Neural cell (in vitro differentiated cells): ENCODE measurements around the gene RFC4. TPM values are rescaled to one million over a fixed set of nuclear protein-coding genes. Genes with fewer than 3 reads are reported as not detected.

Source experiments
- H2AFZ ChIP-seq: fragments of 200-600, 300-800 bp; sonication (generic), shearing (Covaris generic); 2 replicates; pipeline ENCODE4 v1.6.0; 2014; ENCODE audit warnings: low read depth, mild to moderate bottlenecking, antibody characterized with exemption, low read length, moderate library complexity
- H3F3A ChIP-seq: fragments of 200-600 bp; shearing (Covaris generic); 2 replicates; pipeline ENCODE4 v1.6.1; 2016; ENCODE audit warnings: mild to moderate bottlenecking, moderate library complexity, mixed read lengths, antibody characterized with exemption, low read length; ENCODE audit not compliant: insufficient read depth, poor library complexity, severe bottlenecking
- H3K27ac ChIP-seq: fragments of 200-600, 300-800 bp; sonication (generic), shearing (Covaris generic); 2 replicates; pipeline ENCODE4 v1.5.1; 2014; ENCODE audit warnings: mild to moderate bottlenecking, low read length, moderate library complexity
- H3K27me3 ChIP-seq: fragments of 300-800, 200-600 bp; sonication (generic), shearing (Covaris generic); 2 replicates; pipeline ENCODE4 v1.6.0; 2014; ENCODE audit warnings: mild to moderate bottlenecking, low read depth, low read length, moderate library complexity; ENCODE audit not compliant: insufficient read depth
- H3K36me3 ChIP-seq: fragments of 300-800, 200-600 bp; sonication (generic), shearing (Covaris generic); 2 replicates; pipeline ENCODE4 v1.5.1; 2014; ENCODE audit warnings: mild to moderate bottlenecking, antibody characterized with exemption, low read length, moderate library complexity; ENCODE audit not compliant: insufficient read depth
- H3K4me2 ChIP-seq: fragments of 300-800, 200-600 bp; sonication (generic), shearing (Covaris generic); 2 replicates; pipeline ENCODE4 v1.6.0; 2014; ENCODE audit warnings: mild to moderate bottlenecking, low read length
- H3K4me3 ChIP-seq: fragments of 300-800, 200-600 bp; sonication (generic), shearing (Covaris generic); 2 replicates; pipeline ENCODE4 v1.5.1; 2014; ENCODE audit warnings: mild to moderate bottlenecking, low read length, moderate library complexity
- H3K79me2 ChIP-seq: fragments of 200-600 bp; shearing (Covaris generic); replicated peaks from 2 replicates; pipeline ENCODE4 v1.6.0; 2014; ENCODE audit warnings: mild to moderate bottlenecking, low read length, moderate library complexity; ENCODE audit not compliant: insufficient read depth
- H3K9ac ChIP-seq: fragments of 300-800, 200-600 bp; sonication (generic), shearing (Covaris generic); 2 replicates; pipeline ENCODE4 v1.6.1; 2016; ENCODE audit warnings: mild to moderate bottlenecking, low read length, mixed read lengths
- H3K9me2 ChIP-seq: fragments of 200-600 bp; shearing (Covaris generic); 2 replicates; pipeline ENCODE4 v1.6.1; 2016; ENCODE audit warnings: mild to moderate bottlenecking, low read length, mixed read lengths; ENCODE audit not compliant: insufficient read depth
- H3K9me3 ChIP-seq: fragments of 200-600, 300-800 bp; sonication (generic), shearing (Covaris generic); 2 replicates; pipeline ENCODE4 v1.6.1; 2016; ENCODE audit warnings: mild to moderate bottlenecking, mixed run types, low read length, moderate library complexity, mixed read lengths
- H4K20me1 ChIP-seq: fragments of 200-600 bp; shearing (Covaris generic); 2 replicates; pipeline ENCODE4 v1.6.1; 2016; ENCODE audit warnings: mild to moderate bottlenecking, mixed run types; ENCODE audit not compliant: insufficient read depth
- EP300 ChIP-seq: fragments of 450-650 bp; conservative IDR thresholded peaks from 2 replicates; pipeline ENCODE4 v1.6.1; 2014; ENCODE audit warnings: antibody characterized with exemption, mild to moderate bottlenecking, moderate library complexity; ENCODE audit not compliant: poor library complexity, severe bottlenecking
- EZH2 ChIP-seq: fragments of 200-600, 300-800 bp; shearing (Covaris generic), sonication (generic); IDR thresholded peaks from 2 replicates; pipeline ENCODE4 v1.6.1; 2014; ENCODE audit warnings: antibody characterized with exemption, low read length, borderline replicate concordance, mild to moderate bottlenecking; ENCODE audit not compliant: insufficient read depth, poor library complexity, severe bottlenecking
- MXI1 ChIP-seq: fragments of 450-650 bp; conservative IDR thresholded peaks from 2 replicates; pipeline ENCODE4 v1.6.1; 2014; ENCODE audit warnings: antibody characterized with exemption, mild to moderate bottlenecking; ENCODE audit not compliant: poor library complexity, severe bottlenecking
- POLR2AphosphoS5 ChIP-seq: IDR thresholded peaks from 2 replicates; pipeline ENCODE4 v1.6.1; 2012
- RAD21 ChIP-seq: fragments of 450-650 bp; conservative IDR thresholded peaks from 2 replicates; pipeline ENCODE4 v1.6.1; 2014; ENCODE audit warnings: antibody characterized with exemption, mild to moderate bottlenecking, moderate library complexity
- SMC3 ChIP-seq: fragments of 450-650 bp; conservative IDR thresholded peaks from 2 replicates; pipeline ENCODE4 v1.6.1; 2014; ENCODE audit warnings: antibody characterized with exemption, mild to moderate bottlenecking, moderate library complexity; ENCODE audit not compliant: poor library complexity
- TAF1 ChIP-seq: IDR thresholded peaks from 2 replicates; pipeline ENCODE4 v1.6.1; 2012; ENCODE audit warnings: low read depth
- polyA plus RNA-seq: library from polyadenylated mRNA; depleted of rRNA; stranded (reverse); fragments of >200 nt; gene quantifications from 2 replicates; pipeline ENCODE4 v1.2.3, GENCODE V29; 2014
- TF ChIP-seq, protein P1 (sequence below): IDR thresholded peaks from 2 replicates; pipeline ENCODE4 v1.6.1; 2012; ENCODE audit warnings: borderline replicate concordance
- TF ChIP-seq, protein P2 (sequence below): fragments of 450-650 bp; IDR thresholded peaks from 2 replicates; pipeline ENCODE4 v1.5.1; 2014; ENCODE audit warnings: antibody characterized with exemption, mild to moderate bottlenecking, moderate library complexity; ENCODE audit not compliant: poor library complexity, severe bottlenecking

Gene RFC4
- polyA plus RNA-seq, 1 donor from 2014 or later, result 85.2 TPM

DNA sequence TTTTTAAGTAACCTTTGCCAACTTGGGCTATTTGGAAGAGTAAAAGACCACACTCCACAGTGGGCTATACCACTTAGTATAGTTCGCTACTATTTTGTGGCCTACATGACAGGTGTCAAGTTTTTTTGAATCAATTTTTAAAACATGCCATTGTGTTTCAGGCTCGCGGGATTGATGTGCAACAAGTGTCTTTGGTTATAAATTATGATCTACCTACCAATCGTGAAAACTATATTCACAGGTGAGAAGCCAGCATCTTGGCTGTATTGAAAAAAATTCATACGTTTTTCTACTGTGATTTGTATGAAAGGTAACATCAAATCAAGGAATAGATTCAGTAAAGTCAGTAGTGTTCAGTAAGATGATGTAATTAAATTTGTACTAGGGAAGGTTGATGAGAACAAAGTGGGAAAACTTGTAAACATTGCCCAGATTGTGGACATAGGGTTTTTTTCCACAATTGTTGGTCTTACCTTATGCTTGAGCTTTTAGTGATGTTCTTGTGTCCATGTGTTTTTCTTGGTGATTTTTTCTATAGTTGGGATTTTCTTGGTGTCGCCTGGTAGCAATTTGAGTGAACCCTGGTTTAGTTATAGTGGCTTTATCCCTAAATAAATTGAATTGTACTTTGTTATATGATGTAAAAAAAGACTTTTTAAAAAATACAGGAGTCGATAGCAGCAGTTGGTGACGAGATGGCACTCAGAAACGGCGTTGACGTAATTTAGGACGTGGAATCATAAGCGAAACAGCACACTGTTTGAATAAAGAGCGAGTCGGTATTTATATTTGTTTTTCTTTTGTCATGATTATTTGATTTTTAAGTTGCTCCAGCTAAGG lies 18.4 kb downstream of the RFC4 start:
- no peaks in the 10 kb centered on the region for H3K9me2 ChIP-seq
- no peaks in the 10 kb centered on the region for H3K27me3 ChIP-seq
- H4K20me1 ChIP-seq, result peaks cover 52% of the 10 kb centered on the region
- H3K4me2 ChIP-seq, result peak overlapping the region; percentile 12
- H3F3A ChIP-seq, result peaks cover 11% of the 10 kb centered on the region
- H3K36me3 ChIP-seq, result peaks cover 38% of the 10 kb centered on the region
- no peak overlapping the region for H3K27ac ChIP-seq
- H3K9ac ChIP-seq, result no peak overlapping the region
- TF ChIP-seq MXI1 (no peak), RAD21 (no peak), POLR2AphosphoS5 (no peak), EZH2 (no peak), SMC3 (no peak)
- TF ChIP-seq, protein P1, sequence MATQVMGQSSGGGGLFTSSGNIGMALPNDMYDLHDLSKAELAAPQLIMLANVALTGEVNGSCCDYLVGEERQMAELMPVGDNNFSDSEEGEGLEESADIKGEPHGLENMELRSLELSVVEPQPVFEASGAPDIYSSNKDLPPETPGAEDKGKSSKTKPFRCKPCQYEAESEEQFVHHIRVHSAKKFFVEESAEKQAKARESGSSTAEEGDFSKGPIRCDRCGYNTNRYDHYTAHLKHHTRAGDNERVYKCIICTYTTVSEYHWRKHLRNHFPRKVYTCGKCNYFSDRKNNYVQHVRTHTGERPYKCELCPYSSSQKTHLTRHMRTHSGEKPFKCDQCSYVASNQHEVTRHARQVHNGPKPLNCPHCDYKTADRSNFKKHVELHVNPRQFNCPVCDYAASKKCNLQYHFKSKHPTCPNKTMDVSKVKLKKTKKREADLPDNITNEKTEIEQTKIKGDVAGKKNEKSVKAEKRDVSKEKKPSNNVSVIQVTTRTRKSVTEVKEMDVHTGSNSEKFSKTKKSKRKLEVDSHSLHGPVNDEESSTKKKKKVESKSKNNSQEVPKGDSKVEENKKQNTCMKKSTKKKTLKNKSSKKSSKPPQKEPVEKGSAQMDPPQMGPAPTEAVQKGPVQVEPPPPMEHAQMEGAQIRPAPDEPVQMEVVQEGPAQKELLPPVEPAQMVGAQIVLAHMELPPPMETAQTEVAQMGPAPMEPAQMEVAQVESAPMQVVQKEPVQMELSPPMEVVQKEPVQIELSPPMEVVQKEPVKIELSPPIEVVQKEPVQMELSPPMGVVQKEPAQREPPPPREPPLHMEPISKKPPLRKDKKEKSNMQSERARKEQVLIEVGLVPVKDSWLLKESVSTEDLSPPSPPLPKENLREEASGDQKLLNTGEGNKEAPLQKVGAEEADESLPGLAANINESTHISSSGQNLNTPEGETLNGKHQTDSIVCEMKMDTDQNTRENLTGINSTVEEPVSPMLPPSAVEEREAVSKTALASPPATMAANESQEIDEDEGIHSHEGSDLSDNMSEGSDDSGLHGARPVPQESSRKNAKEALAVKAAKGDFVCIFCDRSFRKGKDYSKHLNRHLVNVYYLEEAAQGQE, result no peak
- H3K4me3 ChIP-seq, result peak overlapping the region; percentile 77
- no peaks in the 10 kb centered on the region for H3K9me3 ChIP-seq
- H3K79me2 ChIP-seq, result peaks cover 44% of the 10 kb centered on the region
- H2AFZ ChIP-seq, result no peak overlapping the region

DNA sequence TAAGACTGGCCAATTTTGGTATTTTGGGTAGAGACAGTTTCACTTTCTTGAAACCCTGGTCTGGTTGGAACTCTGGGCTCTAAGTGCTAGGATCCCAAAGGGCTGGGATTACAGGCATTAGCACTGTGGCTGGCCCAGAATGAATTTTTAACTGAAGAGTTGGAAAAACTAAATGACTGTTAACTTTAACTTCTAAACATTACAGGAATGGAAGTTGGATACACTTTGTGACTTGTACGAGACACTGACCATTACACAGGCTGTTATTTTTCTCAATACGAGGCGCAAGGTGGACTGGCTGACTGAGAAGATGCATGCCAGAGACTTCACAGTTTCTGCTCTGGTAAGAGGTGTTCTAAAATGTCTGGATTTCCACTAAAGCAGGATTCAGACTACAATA lies 19.4 kb downstream of the RFC4 start:
- Histone ChIP-seq H3K4me2 (peak overlapping the region; percentile 89), H3K9me2 (no peaks in the 10 kb centered on the region), H2AFZ (no peak overlapping the region), H3K9me3 (no peaks in the 10 kb centered on the region), H3K27me3 (no peaks in the 10 kb centered on the region), H3K27ac (no peak overlapping the region), H3K36me3 (peaks cover 38% of the 10 kb centered on the region), H3K9ac (no peak overlapping the region), H3K79me2 (peaks cover 44% of the 10 kb centered on the region), H4K20me1 (peaks cover 52% of the 10 kb centered on the region), H3F3A (peaks cover 17% of the 10 kb centered on the region), H3K4me3 (peak overlapping the region; percentile 77)
- no peak for TF ChIP-seq POLR2AphosphoS5
- no peak for TF ChIP-seq RAD21
- TF ChIP-seq TAF1, result no peak
- TF ChIP-seq, protein P2, sequence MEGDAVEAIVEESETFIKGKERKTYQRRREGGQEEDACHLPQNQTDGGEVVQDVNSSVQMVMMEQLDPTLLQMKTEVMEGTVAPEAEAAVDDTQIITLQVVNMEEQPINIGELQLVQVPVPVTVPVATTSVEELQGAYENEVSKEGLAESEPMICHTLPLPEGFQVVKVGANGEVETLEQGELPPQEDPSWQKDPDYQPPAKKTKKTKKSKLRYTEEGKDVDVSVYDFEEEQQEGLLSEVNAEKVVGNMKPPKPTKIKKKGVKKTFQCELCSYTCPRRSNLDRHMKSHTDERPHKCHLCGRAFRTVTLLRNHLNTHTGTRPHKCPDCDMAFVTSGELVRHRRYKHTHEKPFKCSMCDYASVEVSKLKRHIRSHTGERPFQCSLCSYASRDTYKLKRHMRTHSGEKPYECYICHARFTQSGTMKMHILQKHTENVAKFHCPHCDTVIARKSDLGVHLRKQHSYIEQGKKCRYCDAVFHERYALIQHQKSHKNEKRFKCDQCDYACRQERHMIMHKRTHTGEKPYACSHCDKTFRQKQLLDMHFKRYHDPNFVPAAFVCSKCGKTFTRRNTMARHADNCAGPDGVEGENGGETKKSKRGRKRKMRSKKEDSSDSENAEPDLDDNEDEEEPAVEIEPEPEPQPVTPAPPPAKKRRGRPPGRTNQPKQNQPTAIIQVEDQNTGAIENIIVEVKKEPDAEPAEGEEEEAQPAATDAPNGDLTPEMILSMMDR, result no peak
- no peak for TF ChIP-seq MXI1
- TF ChIP-seq, protein P1, result no peak
- no peak for TF ChIP-seq SMC3
- no peak for TF ChIP-seq EZH2
- TF ChIP-seq EP300, result no peak
